Keratinocyte (primary cell): ENCODE results near the gene AK1. TPM values are rescaled to one million over a fixed set of nuclear protein-coding genes. Genes with fewer than 3 reads are reported as not detected.

Source experiments
- DNase-seq: peaks from one replicate; pipeline ENCODE4 v3.0.0-alpha.2; 2011; ENCODE audit warnings: low read depth, missing footprints, low spot score
- FAIRE-seq: peaks from 2 replicates; lab custom pipeline; 2011; peaks lifted over from hg19 to GRCh38; lab: Jason Lieb, UNC
- H2AFZ ChIP-seq: 2 replicates; pipeline ENCODE4 v1.6.0; 2012; ENCODE audit warnings: low read length, control low read depth, inconsistent platforms; ENCODE audit not compliant: control insufficient read depth
- H3K27ac ChIP-seq: 2 replicates; pipeline ENCODE4 v1.5.1; 2011; ENCODE audit warnings: low read length; ENCODE audit not compliant: control insufficient read depth, insufficient read depth
- H3K27me3 ChIP-seq: 3 replicates; pipeline ENCODE4 v1.6.0; 2011; ENCODE audit warnings: low read length; ENCODE audit not compliant: control insufficient read depth, insufficient read depth; ENCODE audit errors: extremely low read depth
- H3K36me3 ChIP-seq, 2 experiments: 2 replicates in 1 of 2; 3 replicates in 1 of 2; pipeline ENCODE4 v1.5.1; 2011; ENCODE audit warnings: low read length in 2 of 2, mild to moderate bottlenecking in 1 of 2; ENCODE audit not compliant: control insufficient read depth in 2 of 2, insufficient read depth in 2 of 2; ENCODE audit errors: extremely low read depth in 1 of 2
- H3K4me1 ChIP-seq: 3 replicates; pipeline ENCODE4 v1.5.1; 2011; ENCODE audit warnings: low read length; ENCODE audit not compliant: control insufficient read depth, insufficient read depth; ENCODE audit errors: extremely low read depth
- H3K4me2 ChIP-seq: 3 replicates; pipeline ENCODE4 v1.6.0; 2011; ENCODE audit warnings: low read depth, low read length; ENCODE audit not compliant: control insufficient read depth, insufficient read depth; ENCODE audit errors: extremely low read depth
- H3K4me3 ChIP-seq, 3 experiments: fragments of 200-600 bp in 1 of 3; sonication (generic) in 1 of 3; 2 replicates in 2 of 3; 3 replicates in 1 of 3; pipeline ENCODE4 v1.5.1; 2011 to 2016; ENCODE audit warnings: low read length in 3 of 3, mild to moderate bottlenecking in 3 of 3, control low read depth in 2 of 3, inconsistent platforms in 1 of 3, low read depth in 1 of 3, mixed read lengths in 1 of 3, mixed run types in 1 of 3, moderate library complexity in 1 of 3; ENCODE audit not compliant: control insufficient read depth in 2 of 3, insufficient read depth in 2 of 3; ENCODE audit errors: extremely low read depth in 1 of 3
- H3K79me2 ChIP-seq: 2 replicates; pipeline ENCODE4 v1.6.0; 2012; ENCODE audit warnings: low read length; ENCODE audit not compliant: control insufficient read depth, insufficient read depth
- H3K9ac ChIP-seq: 3 replicates; pipeline ENCODE4 v1.6.0; 2011; ENCODE audit warnings: low read length; ENCODE audit not compliant: control insufficient read depth, insufficient read depth; ENCODE audit errors: extremely low read depth
- H3K9me1 ChIP-seq: 3 replicates; pipeline ENCODE4 v1.6.0; 2011; ENCODE audit warnings: low read length; ENCODE audit not compliant: control insufficient read depth, insufficient read depth; ENCODE audit errors: extremely low read depth
- H3K9me3 ChIP-seq: 2 replicates; pipeline ENCODE4 v1.5.1; 2012; ENCODE audit warnings: low read depth, low read length; ENCODE audit not compliant: control insufficient read depth
- H4K20me1 ChIP-seq: 3 replicates; pipeline ENCODE4 v1.6.0; 2011; ENCODE audit warnings: low read length; ENCODE audit not compliant: control insufficient read depth, insufficient read depth; ENCODE audit errors: extremely low read depth
- EZH2 ChIP-seq: IDR thresholded peaks from one replicate; pipeline ENCODE4 v1.6.1; 2012; ENCODE audit warnings: inconsistent platforms, mild to moderate bottlenecking, low read length, moderate library complexity
- dilution Hi-C: fragments of 300-500 bp; cut with MboI; formaldehyde crosslinking; loops from one replicate; pipeline ENCODE4 v1.7.0; 2020; ENCODE audit warnings: low sequenced_read_pairs; ENCODE audit not compliant: extremely low pct_ligation_motif_present
- polyA plus RNA-seq, 5 experiments: library from polyadenylated mRNA; depleted of rRNA in 3 of 5; stranded (reverse) in 3 of 5; stranded (forward) in 1 of 5; unstranded in 1 of 5; fragments of >200 nt; gene quantifications; 1 replicate in 1 of 5; 2 replicates in 3 of 5; 3 replicates in 1 of 5; pipeline versions ENCODE4 v1.2.1 to v1.2.3, GENCODE V29; 2011 to 2012; ENCODE audit warnings: missing spikeins in 2 of 5, low read depth in 1 of 5, low replicate concordance in 1 of 5
- TF ChIP-seq, protein P1 (sequence below), 3 experiments: IDR thresholded peaks in 1 of 3; conservative IDR thresholded peaks in 1 of 3; optimal IDR thresholded peaks in 1 of 3; 2 replicates in 2 of 3; 3 replicates in 1 of 3; pipeline versions ENCODE3 to v1.5.1; 2011; ENCODE audit warnings: low read length in 3 of 3, mild to moderate bottlenecking in 3 of 3, moderate library complexity in 2 of 3, control low read depth in 1 of 3, inconsistent platforms in 1 of 3; ENCODE audit not compliant: insufficient read depth in 2 of 3; ENCODE audit errors: extremely low read depth in 1 of 3

Gene AK1
- polyA plus RNA-seq, 1 donor (not counting 4 experiments of a cell fraction or from before 2014, with no cell fraction given): 40.2 TPM

DNA sequence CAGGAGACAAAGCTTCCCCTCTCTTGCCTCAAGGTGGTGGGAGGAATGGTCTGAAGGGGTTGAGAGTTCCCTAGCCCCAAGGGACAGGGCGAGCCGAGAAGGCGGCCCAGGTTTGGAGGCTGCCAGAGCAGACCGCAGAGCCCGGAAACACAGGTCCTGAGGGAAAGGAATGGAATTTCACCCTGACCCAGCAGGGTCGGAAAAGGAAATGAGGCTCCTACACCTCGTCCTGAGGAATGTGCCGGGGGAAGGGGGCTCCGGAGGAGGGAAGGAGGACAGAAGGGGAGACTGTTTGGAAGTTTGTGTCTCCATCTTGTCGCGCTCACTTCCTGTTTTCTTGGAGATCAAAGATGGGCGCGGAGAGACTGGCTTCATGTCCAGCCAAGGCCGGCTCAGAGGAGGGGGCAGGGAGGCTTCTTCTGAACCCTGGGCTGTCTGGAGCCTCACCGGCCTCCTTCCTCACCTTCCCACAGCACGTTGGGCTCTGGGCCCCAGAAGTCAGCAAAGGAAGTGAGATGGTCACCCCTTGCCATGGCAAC lies 32.6 kb downstream of the AK1 start:
- H3K4me3 ChIP-seq: no peak overlapping the region
- no peaks in the 10 kb centered on the region for H3K27me3 ChIP-seq
- H2AFZ ChIP-seq: no peak overlapping the region
- H3K4me2 ChIP-seq: no peak overlapping the region
- no peak overlapping the region for H3K9ac ChIP-seq
- no peaks in the 10 kb centered on the region for H4K20me1 ChIP-seq
- no peaks in the 10 kb centered on the region for H3K9me1 ChIP-seq
- FAIRE-seq (no peak), DNase-seq (no peak)
- H3K36me3 ChIP-seq: no peaks in the 10 kb centered on the region
- peaks cover 4% of the 10 kb centered on the region for H3K4me1 ChIP-seq
- H3K9me3 ChIP-seq: peaks cover 9% of the 10 kb centered on the region
- no peak overlapping the region for H3K27ac ChIP-seq
- dilution Hi-C loops: no loop called here
- TF ChIP-seq, protein P1, sequence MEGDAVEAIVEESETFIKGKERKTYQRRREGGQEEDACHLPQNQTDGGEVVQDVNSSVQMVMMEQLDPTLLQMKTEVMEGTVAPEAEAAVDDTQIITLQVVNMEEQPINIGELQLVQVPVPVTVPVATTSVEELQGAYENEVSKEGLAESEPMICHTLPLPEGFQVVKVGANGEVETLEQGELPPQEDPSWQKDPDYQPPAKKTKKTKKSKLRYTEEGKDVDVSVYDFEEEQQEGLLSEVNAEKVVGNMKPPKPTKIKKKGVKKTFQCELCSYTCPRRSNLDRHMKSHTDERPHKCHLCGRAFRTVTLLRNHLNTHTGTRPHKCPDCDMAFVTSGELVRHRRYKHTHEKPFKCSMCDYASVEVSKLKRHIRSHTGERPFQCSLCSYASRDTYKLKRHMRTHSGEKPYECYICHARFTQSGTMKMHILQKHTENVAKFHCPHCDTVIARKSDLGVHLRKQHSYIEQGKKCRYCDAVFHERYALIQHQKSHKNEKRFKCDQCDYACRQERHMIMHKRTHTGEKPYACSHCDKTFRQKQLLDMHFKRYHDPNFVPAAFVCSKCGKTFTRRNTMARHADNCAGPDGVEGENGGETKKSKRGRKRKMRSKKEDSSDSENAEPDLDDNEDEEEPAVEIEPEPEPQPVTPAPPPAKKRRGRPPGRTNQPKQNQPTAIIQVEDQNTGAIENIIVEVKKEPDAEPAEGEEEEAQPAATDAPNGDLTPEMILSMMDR (optimal IDR thresholded peaks at IDR 0.05 in 1 of 3, IDR thresholded peaks at IDR 0.05 in 1 of 3, conservative IDR thresholded peaks at IDR 0.05 in 1 of 3; ENCODE audit: extremely low read depth in 1 of 3, insufficient read depth in 2 of 3, low read length in 3 of 3): no peak
- no peak for TF ChIP-seq EZH2
- no peaks in the 10 kb centered on the region for H3K79me2 ChIP-seq

DNA sequence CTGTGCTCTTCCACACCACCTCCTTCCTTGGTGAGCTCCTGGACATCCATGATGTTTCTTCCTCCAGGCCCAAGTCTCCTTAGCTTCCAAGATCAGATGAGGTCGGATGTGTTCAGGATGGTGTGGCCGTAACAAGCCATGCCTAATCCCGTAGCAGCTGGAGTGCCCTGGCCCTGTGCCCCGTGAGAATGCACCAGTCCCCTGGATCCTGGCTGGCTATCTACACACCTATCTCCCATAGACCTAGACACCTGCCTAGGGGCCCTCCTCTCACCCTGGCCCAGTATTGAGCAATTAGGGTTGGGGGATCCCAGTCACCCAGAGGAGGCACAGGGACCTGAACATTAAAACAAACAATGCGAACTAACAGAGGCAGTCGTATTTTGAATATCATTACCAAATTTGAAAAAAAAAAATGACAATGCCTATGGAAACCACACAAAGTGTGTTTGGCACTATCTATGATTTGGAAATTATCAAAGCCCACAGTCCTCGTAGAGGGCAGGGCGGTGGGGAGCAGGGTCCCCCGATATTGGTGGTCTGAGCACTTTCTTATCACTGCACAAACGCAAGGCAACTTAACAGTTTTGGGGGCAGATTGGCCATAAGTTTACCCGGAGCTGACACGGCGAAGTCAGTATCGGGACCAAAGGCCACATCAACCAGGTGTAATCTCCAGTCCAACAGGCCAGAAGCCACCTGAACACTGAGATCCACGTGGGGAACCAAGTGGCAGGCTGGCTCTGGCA lies 36.2 kb downstream of the AK1 start:
- no peak overlapping the region for H3K9ac ChIP-seq
- no peak overlapping the region for H3K4me3 ChIP-seq
- no peak for DNase-seq
- H3K27ac ChIP-seq: no peak overlapping the region
- H3K9me1 ChIP-seq: no peaks in the 10 kb centered on the region
- FAIRE-seq: no peak
- dilution Hi-C loops: no loop called here
- TF ChIP-seq, protein P1 (optimal IDR thresholded peaks at IDR 0.05 in 1 of 3, IDR thresholded peaks at IDR 0.05 in 1 of 3, conservative IDR thresholded peaks at IDR 0.05 in 1 of 3; ENCODE audit: extremely low read depth in 1 of 3, insufficient read depth in 2 of 3, low read length in 3 of 3): no peak
- no peak for TF ChIP-seq EZH2
- H3K27me3 ChIP-seq: peaks cover 3% of the 10 kb centered on the region
- no peak overlapping the region for H2AFZ ChIP-seq
- peaks cover under 1% of the 10 kb centered on the region for H3K4me1 ChIP-seq
- H3K9me3 ChIP-seq: no peaks in the 10 kb centered on the region
- H3K36me3 ChIP-seq: no peaks in the 10 kb centered on the region
- H3K4me2 ChIP-seq: no peak overlapping the region
- no peaks in the 10 kb centered on the region for H4K20me1 ChIP-seq
- no peaks in the 10 kb centered on the region for H3K79me2 ChIP-seq
